GM21737 (cell line): ENCODE results near the gene LIME1.

Experiments used
- ATAC-seq: cut with Tn5 transposase; IDR thresholded peaks from one replicate; pipeline ENCODE4 v1.9.1; 2021; ENCODE audit warnings: mild to moderate bottlenecking, moderate library complexity; ENCODE audit not compliant: unreplicated experiment

LIME1 gene

GRCh38 chr20:63735859-63736718, at the start of gene LIME1:
TSS of gene LIME1 (plus strand) at chr20:63736664. CDS start at chr20:63737550, 886 bp downstream.
- ATAC-seq: no peak

GRCh38 chr20:63687419-63688178, 48.9 kb upstream of the LIME1 start:
- no peak for ATAC-seq

- ATAC-seq: no peak
Measured at GRCh38 chr20:63688228-63689045, 48.0 kb upstream of the LIME1 start.

GRCh38 chr20:63689046-63690002, 47.1 kb upstream of the LIME1 start:
- no peak for ATAC-seq

GRCh38 chr20:63690003-63690897, 46.2 kb upstream of the LIME1 start:
- no peak for ATAC-seq

- no peak for ATAC-seq
Measured at GRCh38 chr20:63690898-63691710, 45.4 kb upstream of the LIME1 start.

GRCh38 chr20:63691711-63692435, 44.6 kb upstream of the LIME1 start:
- ATAC-seq: no peak

GRCh38 chr20:63692436-63693082, 43.9 kb upstream of the LIME1 start:
- no peak for ATAC-seq

GRCh38 chr20:63693083-63693732, 43.3 kb upstream of the LIME1 start:
- no peak for ATAC-seq

GRCh38 chr20:63693733-63694583, 42.5 kb upstream of the LIME1 start:
- ATAC-seq: no peak

GRCh38 chr20:63694584-63695423, 41.7 kb upstream of the LIME1 start:
- ATAC-seq: no peak

- ATAC-seq: no peak
Measured at GRCh38 chr20:63695424-63696305, 40.8 kb upstream of the LIME1 start.

GRCh38 chr20:63696306-63696627, 40.2 kb upstream of the LIME1 start:
- ATAC-seq: no peak
